Measurements from ENCODE around the gene SUMF1. TPM values are rescaled to one million over a fixed set of nuclear protein-coding genes. Genes with fewer than 3 reads are reported as not detected.

Gene SUMF1
- total RNA-seq, 1 donor from 2014 or later = 17.5 TPM

DNA sequence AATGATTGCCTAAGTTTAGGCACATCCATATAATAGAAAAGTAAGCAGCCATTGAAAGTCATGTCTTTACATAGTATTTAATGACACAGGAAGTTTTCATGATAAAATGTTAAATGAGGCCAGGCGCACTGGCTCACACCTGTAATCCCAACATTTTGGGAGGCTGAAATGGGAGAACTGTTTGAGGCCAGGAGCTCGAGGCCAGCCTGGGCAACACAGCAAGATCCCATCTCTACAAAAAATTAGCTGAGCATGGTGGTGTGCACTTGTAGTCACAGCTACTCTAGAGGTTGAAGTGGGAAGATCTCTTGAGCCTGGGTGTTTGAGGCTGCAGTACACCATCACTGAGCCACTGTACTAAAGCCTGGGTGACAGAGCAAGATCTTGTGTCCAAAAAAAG is 104.5 kb downstream of the SUMF1 start:
- H3K27ac Mint-ChIP-seq (ENCODE audit: unreplicated experiment) = no peak overlapping the region
- peaks cover 5% of the 10 kb centered on the region for H3K36me3 Mint-ChIP-seq (ENCODE audit: low read depth, unreplicated experiment)
- no peaks in the 10 kb centered on the region for H3K27me3 Mint-ChIP-seq (ENCODE audit: unreplicated experiment)
- no peak for TF ChIP-seq CTCF (IDR thresholded peaks at IDR 0.05; ENCODE audit: unreplicated experiment)
- no peak overlapping the region for H3K4me3 Mint-ChIP-seq (ENCODE audit: unreplicated experiment)
- no peaks in the 10 kb centered on the region for H3K9me3 Mint-ChIP-seq (ENCODE audit: unreplicated experiment)
- DNase-seq (ENCODE audit: low spot score) = no peak
- H3K4me1 Mint-ChIP-seq (ENCODE audit: unreplicated experiment) = peaks cover 4% of the 10 kb centered on the region

DNA sequence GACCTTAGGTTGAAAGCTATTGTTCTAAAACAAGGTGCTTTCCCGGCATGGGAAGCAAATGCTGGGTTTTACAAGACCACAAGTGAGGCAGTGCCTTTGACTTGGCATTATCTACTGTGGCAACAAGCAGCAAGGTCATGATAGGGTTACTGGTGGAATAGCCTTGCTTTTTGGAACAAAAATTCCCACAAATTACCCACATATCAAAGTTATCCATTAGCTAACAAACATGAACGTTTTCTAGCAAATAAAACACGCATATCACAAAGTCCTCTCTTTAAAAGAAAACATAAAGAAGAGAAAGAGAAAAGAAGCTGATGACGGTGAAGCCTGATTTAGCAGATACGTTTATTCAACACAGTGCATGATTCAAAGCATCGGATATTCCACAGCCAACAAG is 106.3 kb downstream of the SUMF1 start:
- Mint-ChIP-seq H3K36me3 (ENCODE audit: low read depth, unreplicated experiment) (peaks cover 5% of the 10 kb centered on the region), H3K4me1 (ENCODE audit: unreplicated experiment) (peaks cover 4% of the 10 kb centered on the region), H3K9me3 (ENCODE audit: unreplicated experiment) (no peaks in the 10 kb centered on the region), H3K27ac (ENCODE audit: unreplicated experiment) (no peak overlapping the region), H3K27me3 (ENCODE audit: unreplicated experiment) (no peaks in the 10 kb centered on the region), H3K4me3 (ENCODE audit: unreplicated experiment) (no peak overlapping the region)
- DNase-seq (ENCODE audit: low spot score) = no peak
- no peak for TF ChIP-seq CTCF (IDR thresholded peaks at IDR 0.05; ENCODE audit: unreplicated experiment)

- no peaks in the 10 kb centered on the region for H3K9me3 Mint-ChIP-seq (ENCODE audit: unreplicated experiment)
- H3K4me1 Mint-ChIP-seq (ENCODE audit: unreplicated experiment) = peaks cover 7% of the 10 kb centered on the region
- peaks cover 5% of the 10 kb centered on the region for H3K36me3 Mint-ChIP-seq (ENCODE audit: low read depth, unreplicated experiment)
- no peak overlapping the region for H3K4me3 Mint-ChIP-seq (ENCODE audit: unreplicated experiment)
- no peaks in the 10 kb centered on the region for H3K27me3 Mint-ChIP-seq (ENCODE audit: unreplicated experiment)
- no peak overlapping the region for H3K27ac Mint-ChIP-seq (ENCODE audit: unreplicated experiment)
- no peak for DNase-seq (ENCODE audit: low spot score)
- no peak for TF ChIP-seq CTCF (IDR thresholded peaks at IDR 0.05; ENCODE audit: unreplicated experiment)
Measured at GRCh38 chr3:4359805-4360502, 107.1 kb downstream of the SUMF1 start.

DNA sequence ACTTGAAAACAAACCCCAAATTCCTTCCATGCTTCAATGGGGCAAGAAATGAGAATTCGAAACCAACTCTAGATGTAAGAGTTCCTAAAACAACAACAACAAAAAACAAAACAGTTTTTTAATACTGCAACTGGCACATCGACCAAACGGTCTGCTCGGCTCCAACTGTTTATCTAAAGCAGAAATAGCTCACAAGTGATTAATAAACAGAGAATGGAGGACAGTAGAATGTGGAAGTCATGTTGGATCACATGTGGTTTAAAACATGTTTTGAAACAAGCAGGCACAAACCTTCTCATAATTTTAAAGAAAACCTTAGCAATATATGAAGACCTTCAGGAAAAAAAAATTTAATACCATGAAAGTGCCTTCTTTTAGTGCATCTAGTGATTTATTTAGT is 108.8 kb downstream of the SUMF1 start:
- DNase-seq (ENCODE audit: low spot score) = no peak

More for the DNA sequence above, 108.8 kb downstream of the SUMF1 start:
- Mint-ChIP-seq H3K9me3 (ENCODE audit: unreplicated experiment) (no peaks in the 10 kb centered on the region), H3K4me3 (ENCODE audit: unreplicated experiment) (no peak overlapping the region), H3K27me3 (ENCODE audit: unreplicated experiment) (peaks cover 1% of the 10 kb centered on the region), H3K36me3 (ENCODE audit: low read depth, unreplicated experiment) (peaks cover 5% of the 10 kb centered on the region), H3K4me1 (ENCODE audit: unreplicated experiment) (peaks cover 3% of the 10 kb centered on the region), H3K27ac (ENCODE audit: unreplicated experiment) (no peak overlapping the region)
- TF ChIP-seq CTCF (IDR thresholded peaks at IDR 0.05; ENCODE audit: unreplicated experiment) = no peak

All from endothelial cell (in vitro differentiated cells).